ENCODE measurements around the gene GNG12. TPM values are rescaled to one million over a fixed set of nuclear protein-coding genes. Genes with fewer than 3 reads are reported as not detected.

GNG12 gene
- total and polyA plus RNA-seq, 4 donors = 84.9 to 175 (median 110) TPM

DNA sequence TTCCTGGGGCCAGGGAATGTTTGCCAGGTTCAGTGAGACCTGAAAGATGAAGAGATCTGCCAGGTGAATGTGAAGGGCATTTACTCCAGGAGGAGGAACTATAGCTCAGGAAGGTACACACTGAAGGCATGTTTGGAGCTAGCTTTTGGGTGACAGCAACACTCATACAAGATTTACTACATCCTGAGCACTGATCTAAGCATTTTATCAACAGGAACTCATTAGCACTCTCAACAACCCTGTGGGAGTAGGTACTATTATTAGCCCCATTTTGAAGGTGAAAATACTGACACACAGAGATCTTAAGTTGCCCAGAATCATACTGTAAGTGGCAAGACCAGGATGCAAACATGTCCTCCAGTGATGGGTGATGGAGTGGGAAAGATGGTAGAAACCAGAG lies 141.6 kb downstream of the GNG12 start:
- H3K4me1 ChIP-seq (ENCODE audit: control insufficient read depth in 1 of 2, insufficient read depth in 2 of 2, low read length in 2 of 2) = peaks cover 0 to 5% of the 10 kb centered on the region in 2 donors
- ATAC-seq (ENCODE audit: low FRiP score) (no peak), DNase-seq (no peak)
- no peaks in the 10 kb centered on the region for H3K27me3 ChIP-seq (ENCODE audit: control insufficient read depth in 1 of 2, insufficient read depth in 2 of 2, low read length in 1 of 2)
- no peak overlapping the region for H3K27ac ChIP-seq (ENCODE audit: low read depth in 1 of 2, low read length in 2 of 2)
- no peak overlapping the region for H3K4me3 ChIP-seq (ENCODE audit: low read length in 2 of 2)
- no peaks in the 10 kb centered on the region for H3K9me3 ChIP-seq (ENCODE audit: control insufficient read depth, low read length)
- intact Hi-C loops (cut with DNase I) = no loop called here
- peaks cover 0 to 3% of the 10 kb centered on the region in 2 donors for H3K36me3 ChIP-seq (ENCODE audit: control insufficient read depth in 1 of 2, insufficient read depth in 2 of 2, low read length in 1 of 2)

DNA sequence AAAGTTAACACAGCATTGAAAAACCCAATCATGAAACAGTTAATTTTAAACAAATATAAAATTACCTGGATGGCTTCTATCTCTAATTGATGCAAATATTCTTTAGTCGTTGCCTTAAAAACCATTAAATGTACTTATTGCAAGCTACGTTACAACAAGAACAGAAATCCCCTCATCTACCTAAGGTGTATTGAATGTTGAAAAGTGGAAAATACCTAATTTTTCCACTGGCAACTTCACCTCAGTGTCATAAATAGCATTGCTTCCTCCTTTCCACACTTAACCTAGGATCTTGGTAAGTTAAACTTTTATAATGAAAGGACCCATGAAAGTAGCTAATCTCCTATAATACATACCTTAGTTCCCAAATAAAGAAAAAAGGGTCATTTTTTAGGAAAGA lies 142.9 kb downstream of the GNG12 start:
- no peak for ATAC-seq (ENCODE audit: low FRiP score)

DNA sequence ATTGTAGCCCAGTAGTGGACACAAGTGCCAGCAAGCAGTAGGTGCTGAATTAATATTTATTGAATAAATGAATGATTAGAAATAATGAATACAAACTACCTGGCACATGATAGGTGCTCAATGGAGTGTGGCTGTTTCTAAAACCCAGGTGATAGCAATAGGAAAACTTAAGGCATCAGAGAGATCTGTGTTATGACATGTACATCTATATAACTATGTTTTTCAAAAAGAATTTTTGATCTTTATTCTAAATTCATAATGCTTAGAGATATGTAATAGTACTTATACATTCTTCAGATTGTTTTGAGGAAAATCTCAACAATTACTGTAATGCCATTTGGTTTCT lies 143.3 kb downstream of the GNG12 start:
- Histone ChIP-seq H3K4me3 (ENCODE audit: low read length in 2 of 2) (no peak overlapping the region), H3K4me1 (ENCODE audit: control insufficient read depth in 1 of 2, insufficient read depth in 2 of 2, low read length in 2 of 2) (peaks cover 0 to 5% of the 10 kb centered on the region in 2 donors), H3K27ac (ENCODE audit: low read depth in 1 of 2, low read length in 2 of 2) (peak overlapping the region in 1 of 2 donors; percentile 17), H3K9me3 (ENCODE audit: control insufficient read depth, low read length) (no peaks in the 10 kb centered on the region), H3K27me3 (ENCODE audit: control insufficient read depth in 1 of 2, insufficient read depth in 2 of 2, low read length in 1 of 2) (no peaks in the 10 kb centered on the region), H3K36me3 (ENCODE audit: control insufficient read depth in 1 of 2, insufficient read depth in 2 of 2, low read length in 1 of 2) (peaks cover 0 to 3% of the 10 kb centered on the region in 2 donors)
- ATAC-seq (ENCODE audit: low FRiP score) (no peak), DNase-seq (no peak)
- intact Hi-C loops (cut with DNase I) = no loop called here

More for the DNA sequence above, 142.9 kb downstream of the GNG12 start:
- H3K4me3 ChIP-seq (ENCODE audit: low read length in 2 of 2) = no peak overlapping the region
- peaks cover 0 to 3% of the 10 kb centered on the region in 2 donors for H3K36me3 ChIP-seq (ENCODE audit: control insufficient read depth in 1 of 2, insufficient read depth in 2 of 2, low read length in 1 of 2)
- peaks cover 0 to 5% of the 10 kb centered on the region in 2 donors for H3K4me1 ChIP-seq (ENCODE audit: control insufficient read depth in 1 of 2, insufficient read depth in 2 of 2, low read length in 2 of 2)
- no peak overlapping the region for H3K27ac ChIP-seq (ENCODE audit: low read depth in 1 of 2, low read length in 2 of 2)
- H3K27me3 ChIP-seq (ENCODE audit: control insufficient read depth in 1 of 2, insufficient read depth in 2 of 2, low read length in 1 of 2) = no peaks in the 10 kb centered on the region
- no peaks in the 10 kb centered on the region for H3K9me3 ChIP-seq (ENCODE audit: control insufficient read depth, low read length)
- 86 to 94% methylated on average over 2 of the region's 2 CpGs for WGBS, 2 donors
- no peak for DNase-seq
- intact Hi-C loops (cut with DNase I) = no loop called here

DNA sequence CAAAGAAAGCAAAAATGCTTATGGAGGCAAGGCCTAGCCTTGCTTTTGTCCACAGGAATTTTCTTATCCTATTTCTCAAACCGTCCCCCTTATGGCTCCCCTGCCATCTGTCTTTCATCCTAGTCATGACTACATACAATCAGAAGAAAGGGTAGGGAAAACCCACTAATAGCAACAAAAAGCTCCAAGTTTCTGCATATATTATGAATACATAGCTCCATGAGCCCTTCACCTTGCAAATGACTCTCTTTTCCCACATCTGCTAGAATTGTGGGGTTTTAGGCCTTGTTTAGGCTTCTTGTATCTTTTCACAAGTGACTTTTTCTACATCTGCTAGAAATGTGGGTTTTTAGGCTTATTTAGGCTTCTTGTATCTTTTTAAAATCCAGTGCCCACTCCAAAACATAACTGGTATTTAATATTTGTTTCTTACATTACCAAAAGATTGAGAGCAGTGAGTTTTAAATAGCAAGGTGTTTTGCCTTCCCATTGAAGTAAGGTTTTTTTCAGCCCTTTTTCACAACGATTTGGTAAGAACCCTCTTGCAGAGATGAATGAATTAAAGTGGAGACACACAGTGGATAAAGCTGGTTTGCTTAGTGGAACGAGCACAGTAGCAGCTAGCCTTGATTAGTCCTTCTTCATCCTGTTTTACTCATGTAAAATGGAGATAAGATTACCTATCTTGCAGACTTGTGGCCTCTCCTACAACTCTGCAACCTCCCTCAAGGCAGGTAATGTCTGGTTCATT lies 143.8 kb downstream of the GNG12 start:
- no peaks in the 10 kb centered on the region for H3K9me3 ChIP-seq (ENCODE audit: control insufficient read depth, low read length)
- no peak for DNase-seq
- H3K4me1 ChIP-seq (ENCODE audit: control insufficient read depth in 1 of 2, insufficient read depth in 2 of 2, low read length in 2 of 2) = peaks cover 0 to 5% of the 10 kb centered on the region in 2 donors
- no peaks in the 10 kb centered on the region for H3K27me3 ChIP-seq (ENCODE audit: control insufficient read depth in 1 of 2, insufficient read depth in 2 of 2, low read length in 1 of 2)
- peaks cover 0 to 3% of the 10 kb centered on the region in 2 donors for H3K36me3 ChIP-seq (ENCODE audit: control insufficient read depth in 1 of 2, insufficient read depth in 2 of 2, low read length in 1 of 2)
- 57 to 60% methylated on average over 3 of the region's 3 CpGs for WGBS, 2 donors
- peak overlapping the region in 1 of 2 donors; percentile 17 for H3K27ac ChIP-seq (ENCODE audit: low read depth in 1 of 2, low read length in 2 of 2)
- ATAC-seq (ENCODE audit: low FRiP score) = no peak
- no peak overlapping the region for H3K4me3 ChIP-seq (ENCODE audit: low read length in 2 of 2)
- intact Hi-C loops (cut with DNase I) = loop anchor here (2.0 to 5.0 kb wide), 3 partner anchors 15 to 143 kb away; partner anchors contain the start of gene GNG12 (in 1 of the 2)

DNA sequence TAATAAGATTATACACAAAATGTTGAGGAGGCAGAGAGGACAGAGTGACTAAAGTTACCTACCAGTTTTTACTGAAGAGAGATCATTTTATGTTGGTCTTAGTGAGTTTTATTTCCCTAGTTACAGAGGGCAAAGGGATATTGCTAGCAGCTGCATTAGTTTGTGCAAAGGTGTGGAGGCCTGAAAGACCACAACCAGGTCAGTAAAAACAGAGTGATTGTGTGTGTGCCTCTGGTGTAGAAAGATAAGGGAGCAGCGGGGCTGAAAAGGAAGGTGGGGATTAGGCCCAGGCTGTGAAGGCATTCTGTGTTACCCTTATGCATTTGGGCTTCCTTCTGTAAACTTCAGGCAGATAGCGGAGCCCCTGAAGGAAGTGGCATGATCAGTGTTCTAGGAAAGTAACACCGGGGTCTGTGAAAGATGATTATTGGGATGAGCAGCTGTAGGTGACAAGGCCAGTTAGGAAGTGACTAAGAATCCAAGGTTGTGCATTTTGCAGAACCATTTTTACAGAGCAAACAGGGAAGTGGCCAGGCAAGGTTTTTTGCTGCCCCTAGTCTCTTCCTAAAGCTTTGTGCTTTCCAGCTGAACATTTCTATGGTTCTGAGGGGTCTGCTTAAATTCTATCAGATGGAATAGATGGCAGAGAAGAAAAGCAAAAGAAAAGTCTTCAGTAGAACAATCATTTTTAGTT lies 144.6 kb downstream of the GNG12 start:
- Histone ChIP-seq H3K27ac (ENCODE audit: low read depth in 1 of 2, low read length in 2 of 2) (peak overlapping the region; percentile 69 to 76), H3K9me3 (ENCODE audit: control insufficient read depth, low read length) (no peaks in the 10 kb centered on the region), H3K27me3 (ENCODE audit: control insufficient read depth in 1 of 2, insufficient read depth in 2 of 2, low read length in 1 of 2) (no peaks in the 10 kb centered on the region), H3K4me1 (ENCODE audit: control insufficient read depth in 1 of 2, insufficient read depth in 2 of 2, low read length in 2 of 2) (peaks cover 0 to 5% of the 10 kb centered on the region in 2 donors), H3K36me3 (ENCODE audit: control insufficient read depth in 1 of 2, insufficient read depth in 2 of 2, low read length in 1 of 2) (peaks cover 0 to 3% of the 10 kb centered on the region in 2 donors), H3K4me3 (ENCODE audit: low read length in 2 of 2) (peak overlapping the region in 1 of 2 donors; percentile 46)
- no peak for ATAC-seq (ENCODE audit: low FRiP score)
- intact Hi-C loops (cut with DNase I) = loop anchor here (2.0 to 5.0 kb wide), 3 partner anchors 16 to 144 kb away; partner anchors contain the start of gene GNG12 (in 1 of the 2)
- 84 to 94% methylated on average over 3 of the region's 3 CpGs for WGBS, 2 donors
- DNase-seq = no peak

DNA sequence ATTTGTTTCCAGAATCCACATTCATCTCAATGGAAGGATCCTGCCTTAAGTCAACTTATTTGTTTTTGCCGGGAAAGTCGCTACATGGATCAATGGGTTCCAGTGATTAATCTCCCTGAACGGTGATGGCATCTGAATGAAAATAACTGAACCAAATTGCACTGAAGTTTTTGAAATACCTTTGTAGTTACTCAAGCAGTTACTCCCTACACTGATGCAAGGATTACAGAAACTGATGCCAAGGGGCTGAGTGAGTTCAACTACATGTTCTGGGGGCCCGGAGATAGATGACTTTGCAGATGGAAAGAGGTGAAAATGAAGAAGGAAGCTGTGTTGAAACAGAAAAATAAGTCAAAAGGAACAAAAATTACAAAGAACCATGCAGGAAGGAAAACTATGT lies 145.6 kb downstream of the GNG12 start:
- ATAC-seq (ENCODE audit: low FRiP score) (no peak), DNase-seq (no peak)
- intact Hi-C loops (cut with DNase I) = loop anchor here (2.0 to 5.0 kb wide), 5 partner anchors 17 to 145 kb away; partner anchors contain the start of gene GNG12 (in 1 of the 2)
- Histone ChIP-seq H3K36me3 (ENCODE audit: control insufficient read depth in 1 of 2, insufficient read depth in 2 of 2, low read length in 1 of 2) (peaks cover 0 to 3% of the 10 kb centered on the region in 2 donors), H3K9me3 (ENCODE audit: control insufficient read depth, low read length) (no peaks in the 10 kb centered on the region), H3K27me3 (ENCODE audit: control insufficient read depth in 1 of 2, insufficient read depth in 2 of 2, low read length in 1 of 2) (no peaks in the 10 kb centered on the region), H3K4me1 (ENCODE audit: control insufficient read depth in 1 of 2, insufficient read depth in 2 of 2, low read length in 2 of 2) (peaks cover 0 to 5% of the 10 kb centered on the region in 2 donors), H3K4me3 (ENCODE audit: low read length in 2 of 2) (peak overlapping the region; percentile 80 to 96), H3K27ac (ENCODE audit: low read depth in 1 of 2, low read length in 2 of 2) (peak overlapping the region in 1 of 2 donors; percentile 20)
- WGBS, 2 donors = 13 to 14% methylated on average over 4 of the region's 4 CpGs

DNA sequence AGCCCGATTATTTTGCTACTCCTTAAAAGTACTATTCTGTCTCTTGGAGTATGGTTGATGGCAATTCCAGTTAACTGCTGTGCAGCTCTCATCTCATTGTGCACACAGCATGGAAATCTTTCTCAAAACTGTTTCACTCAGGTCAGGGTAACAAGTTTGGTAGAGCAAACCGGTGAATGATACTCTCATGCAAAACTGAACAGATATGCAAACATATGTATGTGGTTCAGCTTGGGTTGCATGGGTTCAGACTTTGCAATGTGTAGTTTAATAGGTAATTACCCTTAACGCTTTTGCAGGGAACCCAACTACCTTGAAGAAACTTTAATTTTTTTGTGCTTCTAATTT lies 146.1 kb downstream of the GNG12 start:
- Histone ChIP-seq H3K4me3 (ENCODE audit: low read length in 2 of 2) (peak overlapping the region; percentile 80 to 96), H3K27ac (ENCODE audit: low read depth in 1 of 2, low read length in 2 of 2) (peak overlapping the region; percentile 73 to 87), H3K4me1 (ENCODE audit: control insufficient read depth in 1 of 2, insufficient read depth in 2 of 2, low read length in 2 of 2) (peaks cover 0 to 5% of the 10 kb centered on the region in 2 donors), H3K9me3 (ENCODE audit: control insufficient read depth, low read length) (no peaks in the 10 kb centered on the region), H3K27me3 (ENCODE audit: control insufficient read depth in 1 of 2, insufficient read depth in 2 of 2, low read length in 1 of 2) (no peaks in the 10 kb centered on the region), H3K36me3 (ENCODE audit: control insufficient read depth in 1 of 2, insufficient read depth in 2 of 2, low read length in 1 of 2) (peaks cover 0 to 3% of the 10 kb centered on the region in 2 donors)
- DNase-seq (no peak), ATAC-seq (ENCODE audit: low FRiP score) (no peak)
- intact Hi-C loops (cut with DNase I) = loop anchor here (2.0 to 5.0 kb wide), 4 partner anchors 20 to 145 kb away; partner anchors contain the start of gene GNG12 (in 1 of the 2)
- 12 to 21% methylated on average over 3 of the region's 3 CpGs for WGBS, 2 donors

DNA sequence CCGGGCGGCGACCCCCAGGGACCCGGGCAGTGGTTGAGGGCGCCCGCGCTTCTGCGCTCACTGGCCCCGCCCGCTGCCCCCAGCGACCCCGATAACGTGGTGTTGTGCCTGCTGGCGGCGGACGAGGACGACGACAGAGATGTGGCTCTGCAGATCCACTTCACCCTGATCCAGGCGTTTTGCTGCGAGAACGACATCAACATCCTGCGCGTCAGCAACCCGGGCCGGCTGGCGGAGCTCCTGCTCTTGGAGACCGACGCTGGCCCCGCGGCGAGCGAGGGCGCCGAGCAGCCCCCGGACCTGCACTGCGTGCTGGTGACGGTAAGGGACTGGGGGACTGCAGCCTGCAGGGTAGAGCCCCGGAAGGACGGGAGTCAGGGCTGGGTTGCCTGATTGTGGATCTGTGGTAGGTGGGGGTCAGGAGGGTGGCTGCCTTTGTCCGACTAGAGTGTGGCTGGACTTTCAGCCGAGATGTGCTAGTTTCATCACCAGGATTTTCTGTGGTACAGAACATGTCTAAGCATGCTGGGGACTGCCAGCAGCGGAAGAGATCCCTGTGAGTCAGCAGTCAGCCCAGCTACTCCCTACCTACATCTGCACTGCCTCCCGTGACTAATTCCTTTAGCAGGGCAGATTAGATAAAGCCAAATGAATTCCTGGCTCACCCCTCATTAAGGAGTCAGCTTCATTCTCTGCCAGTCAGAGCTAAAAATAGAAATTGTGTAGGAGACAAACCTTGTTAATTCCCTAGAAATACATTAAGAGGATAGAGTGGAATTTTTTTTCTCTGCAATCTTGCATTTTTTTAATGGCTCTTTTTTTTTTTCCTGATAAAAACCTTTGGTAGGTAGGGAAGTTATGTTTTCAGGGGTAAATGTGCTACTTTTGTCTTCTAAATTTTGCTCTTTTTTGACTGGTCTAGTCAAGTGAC lies 146.7 kb downstream of the GNG12 start:
- intact Hi-C loops (cut with DNase I) = loop anchor here (2.0 to 5.0 kb wide), 4 partner anchors 20 to 146 kb away; partner anchors contain the start of gene GNG12 (in 1 of the 2)
- WGBS, 2 donors = 0% methylated on average over 42 to 43 of the region's 43 CpGs
- Histone ChIP-seq H3K4me3 (ENCODE audit: low read length in 2 of 2) (peak overlapping the region; percentile 80 to 96), H3K27ac (ENCODE audit: low read depth in 1 of 2, low read length in 2 of 2) (peak overlapping the region; percentile 87 to 95), H3K4me1 (ENCODE audit: control insufficient read depth in 1 of 2, insufficient read depth in 2 of 2, low read length in 2 of 2) (peaks cover 0 to 5% of the 10 kb centered on the region in 2 donors), H3K36me3 (ENCODE audit: control insufficient read depth in 1 of 2, insufficient read depth in 2 of 2, low read length in 1 of 2) (peaks cover 0 to 3% of the 10 kb centered on the region in 2 donors), H3K9me3 (ENCODE audit: control insufficient read depth, low read length) (no peaks in the 10 kb centered on the region), H3K27me3 (ENCODE audit: control insufficient read depth in 1 of 2, insufficient read depth in 2 of 2, low read length in 1 of 2) (no peaks in the 10 kb centered on the region)
- ATAC-seq (ENCODE audit: low FRiP score) = peak; percentile 76
- DNase-seq = peak; percentile 89 to 90
